Measurements from ENCODE around the gene SELL. TPM values are rescaled to one million over a fixed set of nuclear protein-coding genes. Genes with fewer than 3 reads are reported as not detected.
"Not testable (repeated sequence)": the region's sequence is repeated elsewhere in the genome, so short reads cannot be mapped to it uniquely, and the experiment has no call there.

The SELL gene
- total RNA-seq, 1 donor from 2014 or later, result not detected

DNA sequence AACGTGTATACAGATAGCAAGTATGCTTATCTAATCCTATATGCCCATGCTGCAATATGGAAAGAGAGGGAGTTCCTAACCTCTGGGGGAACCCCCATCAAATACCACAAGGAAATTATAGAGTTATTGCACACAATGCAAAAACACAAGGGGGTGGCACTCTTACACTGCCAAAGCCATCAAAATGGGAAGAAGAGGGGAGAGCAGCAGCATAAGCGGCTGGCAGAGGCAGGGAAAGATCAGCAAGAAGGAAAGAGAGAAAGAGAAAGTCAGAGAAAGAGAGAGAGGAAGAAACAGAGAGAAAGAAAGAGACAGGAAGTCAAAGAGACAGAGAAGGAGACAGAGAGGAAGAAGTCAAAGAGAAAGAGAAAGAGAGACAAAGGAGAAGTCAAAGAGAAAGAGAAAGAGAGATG lies 44.2 kb downstream of the SELL start:
- DNase-seq (ENCODE audit: low read depth); H3K36me3 ChIP-seq (ENCODE audit: control insufficient read depth, insufficient read depth, low read length); H3K27me3 ChIP-seq (ENCODE audit: control insufficient read depth, insufficient read depth, low read length); H3K4me3 ChIP-seq (ENCODE audit: low read depth, low read length): not testable (repeated sequence)

DNA sequence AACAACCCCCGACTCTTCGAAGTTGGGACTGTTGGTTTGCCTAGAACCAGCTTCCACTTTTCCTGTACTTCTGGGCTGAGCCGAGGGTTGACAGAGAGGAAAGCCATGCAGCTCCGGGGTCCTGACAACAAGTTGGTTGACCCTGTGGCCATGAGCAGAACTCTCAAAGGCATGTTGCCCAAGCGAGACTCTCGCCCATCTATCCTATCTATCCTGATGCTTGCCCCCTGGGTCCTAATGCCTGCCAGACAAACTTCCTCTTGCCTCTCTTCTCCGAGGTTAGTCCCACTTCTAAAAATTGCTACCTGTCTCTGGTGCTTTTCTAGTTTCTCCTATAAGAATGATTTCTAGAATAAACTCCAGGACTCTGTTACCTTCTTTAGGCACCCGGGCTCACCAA lies 48.7 kb downstream of the SELL start:
- not testable (repeated sequence) for H3K4me3 ChIP-seq (ENCODE audit: low read depth, low read length); H3K27me3 ChIP-seq (ENCODE audit: control insufficient read depth, insufficient read depth, low read length); DNase-seq (ENCODE audit: low read depth); H3K36me3 ChIP-seq (ENCODE audit: control insufficient read depth, insufficient read depth, low read length)

DNA sequence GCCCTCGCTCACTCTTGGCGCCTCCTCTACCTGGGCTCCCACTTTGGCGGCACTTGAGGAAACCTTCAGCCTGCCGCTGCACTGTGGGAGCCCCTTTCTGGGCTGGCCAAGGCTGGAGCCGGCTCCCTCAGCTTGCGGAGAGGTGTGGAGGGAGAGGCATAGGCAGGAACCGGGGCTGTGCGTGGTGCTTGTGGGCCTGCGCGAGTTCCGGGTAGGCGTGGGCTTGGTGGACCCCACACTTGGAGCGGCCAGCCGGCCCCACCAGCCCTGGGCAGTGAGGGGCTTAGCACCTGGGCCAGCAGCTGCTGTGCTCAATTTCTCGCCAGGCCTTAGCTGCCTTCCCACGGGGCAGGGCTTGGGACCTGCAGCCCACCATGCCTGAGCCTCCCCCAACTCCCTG lies 50.4 kb downstream of the SELL start:
- H3K4me3 ChIP-seq (ENCODE audit: low read depth, low read length); DNase-seq (ENCODE audit: low read depth); H3K27me3 ChIP-seq (ENCODE audit: control insufficient read depth, insufficient read depth, low read length): not testable (repeated sequence)

DNA sequence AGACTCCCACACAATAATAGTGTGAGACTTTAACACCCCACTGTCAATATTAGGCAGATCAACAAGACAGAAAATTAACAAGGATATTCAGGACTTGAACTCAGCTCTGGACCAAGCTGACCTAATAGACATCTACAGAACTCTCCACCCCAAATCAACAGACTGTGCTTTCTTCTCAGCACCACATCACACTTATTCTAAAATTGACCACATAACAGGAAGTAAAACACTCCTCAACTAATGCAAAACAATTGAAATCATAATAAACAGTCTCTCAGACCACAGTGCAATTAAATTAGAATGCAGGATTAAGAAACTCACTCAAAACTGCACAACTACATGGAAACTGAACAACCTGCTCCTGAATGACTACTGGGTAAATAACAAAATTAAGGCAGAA lies 52.6 kb downstream of the SELL start:
- not testable (repeated sequence) for H3K27me3 ChIP-seq (ENCODE audit: control insufficient read depth, insufficient read depth, low read length); DNase-seq (ENCODE audit: low read depth); H3K36me3 ChIP-seq (ENCODE audit: control insufficient read depth, insufficient read depth, low read length); H3K4me3 ChIP-seq (ENCODE audit: low read depth, low read length)

More for the DNA sequence above, 50.4 kb downstream of the SELL start:
- H3K36me3 ChIP-seq (ENCODE audit: control insufficient read depth, insufficient read depth, low read length), result not testable (repeated sequence)

DNA sequence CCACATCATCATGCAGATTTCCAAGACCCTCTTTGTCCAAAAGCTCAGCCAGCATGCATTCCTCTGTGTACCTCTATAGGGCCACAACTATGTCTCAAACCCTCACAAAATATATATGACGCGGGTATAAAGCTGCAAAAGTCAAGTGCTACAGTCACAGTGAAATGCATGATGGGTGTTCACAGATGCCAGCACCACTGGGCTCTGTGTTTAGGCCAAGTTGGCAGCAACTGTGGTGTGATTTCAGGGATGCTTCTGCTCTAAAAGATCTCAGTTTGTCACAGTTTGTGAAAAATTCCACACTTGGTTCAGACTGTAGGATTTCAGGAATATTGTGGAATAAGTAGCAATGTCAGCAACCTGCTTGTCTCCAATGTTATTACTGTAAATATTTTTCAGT lies 57.5 kb downstream of the SELL start:
- TF ChIP-seq, protein P1, sequence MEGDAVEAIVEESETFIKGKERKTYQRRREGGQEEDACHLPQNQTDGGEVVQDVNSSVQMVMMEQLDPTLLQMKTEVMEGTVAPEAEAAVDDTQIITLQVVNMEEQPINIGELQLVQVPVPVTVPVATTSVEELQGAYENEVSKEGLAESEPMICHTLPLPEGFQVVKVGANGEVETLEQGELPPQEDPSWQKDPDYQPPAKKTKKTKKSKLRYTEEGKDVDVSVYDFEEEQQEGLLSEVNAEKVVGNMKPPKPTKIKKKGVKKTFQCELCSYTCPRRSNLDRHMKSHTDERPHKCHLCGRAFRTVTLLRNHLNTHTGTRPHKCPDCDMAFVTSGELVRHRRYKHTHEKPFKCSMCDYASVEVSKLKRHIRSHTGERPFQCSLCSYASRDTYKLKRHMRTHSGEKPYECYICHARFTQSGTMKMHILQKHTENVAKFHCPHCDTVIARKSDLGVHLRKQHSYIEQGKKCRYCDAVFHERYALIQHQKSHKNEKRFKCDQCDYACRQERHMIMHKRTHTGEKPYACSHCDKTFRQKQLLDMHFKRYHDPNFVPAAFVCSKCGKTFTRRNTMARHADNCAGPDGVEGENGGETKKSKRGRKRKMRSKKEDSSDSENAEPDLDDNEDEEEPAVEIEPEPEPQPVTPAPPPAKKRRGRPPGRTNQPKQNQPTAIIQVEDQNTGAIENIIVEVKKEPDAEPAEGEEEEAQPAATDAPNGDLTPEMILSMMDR (IDR thresholded peaks at IDR 0.05; ENCODE audit: insufficient read depth, low read length, poor library complexity, severe bottlenecking), result no peak

DNA sequence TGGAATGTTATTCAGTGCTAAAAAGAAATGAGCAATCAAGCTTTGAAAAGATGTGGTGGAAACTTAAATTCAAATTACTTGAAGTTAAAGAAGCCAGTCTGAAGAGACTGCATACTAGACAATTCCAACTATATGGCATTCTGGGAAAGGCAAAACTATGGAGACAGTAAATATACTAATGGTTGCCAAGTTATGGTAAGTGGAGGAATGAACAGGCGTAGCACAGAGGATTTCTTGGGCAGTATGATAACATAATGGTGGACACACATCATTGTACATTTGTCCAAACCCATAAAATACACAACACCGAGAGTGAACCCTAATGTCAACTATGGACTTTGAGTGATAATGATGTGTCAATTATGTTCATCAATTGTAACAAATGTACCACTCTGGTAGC lies 60.4 kb downstream of the SELL start:
- H3K36me3 ChIP-seq (ENCODE audit: control insufficient read depth, insufficient read depth, low read length), result no peaks in the 10 kb centered on the region
- H3K4me3 ChIP-seq (ENCODE audit: low read depth, low read length), result no peak overlapping the region
- TF ChIP-seq, protein P1 (IDR thresholded peaks at IDR 0.05; ENCODE audit: insufficient read depth, low read length, poor library complexity, severe bottlenecking), result no peak
- no peak for DNase-seq (ENCODE audit: low read depth)
- H3K27me3 ChIP-seq (ENCODE audit: control insufficient read depth, insufficient read depth, low read length), result no peaks in the 10 kb centered on the region

More for the DNA sequence above, 57.5 kb downstream of the SELL start:
- Histone ChIP-seq H3K36me3 (ENCODE audit: control insufficient read depth, insufficient read depth, low read length) (no peaks in the 10 kb centered on the region), H3K4me3 (ENCODE audit: low read depth, low read length) (no peak overlapping the region), H3K27me3 (ENCODE audit: control insufficient read depth, insufficient read depth, low read length) (no peaks in the 10 kb centered on the region)
- no peak for DNase-seq (ENCODE audit: low read depth)

DNA sequence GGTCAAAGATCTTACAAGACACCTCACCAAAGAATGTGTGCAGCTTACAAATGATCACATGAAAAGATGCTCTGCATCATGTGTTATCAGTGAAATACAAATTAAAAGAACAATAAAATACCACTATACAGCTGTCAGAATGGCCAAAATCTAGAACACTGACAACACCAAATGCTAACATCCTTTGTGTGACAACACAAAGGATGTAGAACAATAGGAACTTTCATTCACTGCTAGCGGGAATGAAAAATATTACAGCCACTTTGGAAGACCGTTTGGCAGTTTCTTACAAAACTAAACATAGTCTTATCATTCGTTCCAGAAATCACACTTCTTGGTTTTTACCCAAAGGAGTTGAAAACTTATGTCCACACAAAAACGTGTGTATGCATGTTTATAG lies 60.9 kb downstream of the SELL start:
- no peak overlapping the region for H3K4me3 ChIP-seq (ENCODE audit: low read depth, low read length)
- H3K27me3 ChIP-seq (ENCODE audit: control insufficient read depth, insufficient read depth, low read length), result no peaks in the 10 kb centered on the region
- no peak for DNase-seq (ENCODE audit: low read depth)
- TF ChIP-seq, protein P1 (IDR thresholded peaks at IDR 0.05; ENCODE audit: insufficient read depth, low read length, poor library complexity, severe bottlenecking), result no peak
- no peaks in the 10 kb centered on the region for H3K36me3 ChIP-seq (ENCODE audit: control insufficient read depth, insufficient read depth, low read length)

DNA sequence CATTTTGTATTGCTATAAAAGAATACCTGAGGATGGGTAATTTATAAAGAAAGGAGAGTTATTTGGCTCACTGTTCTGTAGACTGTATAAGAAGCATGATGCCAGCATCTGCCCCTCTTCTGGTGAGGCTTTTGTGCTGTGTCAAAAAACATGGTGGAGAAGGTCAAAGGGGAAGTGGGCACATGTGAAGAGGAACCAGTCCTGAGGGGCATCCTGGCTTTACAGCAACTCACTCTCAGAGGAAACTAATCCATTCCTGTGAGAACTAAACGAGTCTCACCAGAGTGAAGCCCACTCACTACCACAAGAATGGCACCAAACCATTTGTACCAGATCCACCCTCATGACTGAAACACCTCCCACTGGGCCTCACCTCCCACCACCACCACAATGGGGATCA lies 62.7 kb downstream of the SELL start:
- no peaks in the 10 kb centered on the region for H3K36me3 ChIP-seq (ENCODE audit: control insufficient read depth, insufficient read depth, low read length)
- TF ChIP-seq, protein P1 (IDR thresholded peaks at IDR 0.05; ENCODE audit: insufficient read depth, low read length, poor library complexity, severe bottlenecking), result no peak
- no peak overlapping the region for H3K4me3 ChIP-seq (ENCODE audit: low read depth, low read length)
- no peak for DNase-seq (ENCODE audit: low read depth)
- H3K27me3 ChIP-seq (ENCODE audit: control insufficient read depth, insufficient read depth, low read length), result no peaks in the 10 kb centered on the region
